Measurements from ENCODE around the gene SNAP29.
"Not testable (repeated sequence)": the region's sequence is repeated elsewhere in the genome, so short reads cannot be mapped to it uniquely, and the experiment has no call there.

The SNAP29 gene

DNA sequence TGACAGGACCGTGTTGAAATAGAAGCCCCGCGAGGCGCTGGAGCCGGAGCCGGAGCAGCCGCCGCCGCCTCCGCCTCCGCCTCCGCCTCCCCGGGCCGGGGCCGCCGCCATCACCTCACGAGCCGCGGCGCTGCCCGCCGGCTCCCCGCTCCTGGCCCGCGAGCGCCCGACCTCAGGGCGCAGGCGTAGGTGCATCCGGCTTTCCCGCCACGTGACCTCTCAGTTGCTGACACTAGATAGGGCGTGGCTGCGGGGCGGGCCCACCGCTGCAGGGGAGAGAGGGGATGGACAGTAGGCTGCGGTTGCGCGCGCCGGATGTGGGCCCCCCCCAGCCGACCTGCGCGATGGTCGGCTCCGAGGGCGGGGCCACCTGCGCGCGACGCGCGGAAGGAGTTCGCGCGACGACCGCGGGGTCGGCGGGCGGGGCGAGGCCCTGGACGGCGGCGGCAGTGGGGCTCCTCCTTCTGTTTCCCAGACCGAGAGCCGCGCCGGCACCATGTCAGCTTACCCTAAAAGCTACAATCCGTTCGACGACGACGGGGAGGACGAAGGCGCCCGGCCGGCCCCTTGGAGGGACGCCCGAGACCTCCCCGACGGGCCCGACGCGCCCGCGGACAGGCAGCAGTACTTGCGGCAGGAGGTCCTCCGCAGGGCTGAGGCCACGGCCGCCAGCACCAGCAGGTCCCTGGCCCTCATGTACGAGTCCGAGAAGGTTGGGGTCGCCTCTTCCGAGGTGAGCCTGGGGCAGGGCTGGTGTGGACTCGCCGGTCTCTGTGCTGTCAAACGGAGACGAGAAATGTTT lies at the start of gene SNAP29, which contains the start of gene PI4KA:
Gene SNAP29, plus strand, starts transcription at position 393 of the 802 bp plus-strand sequence. Its CDS starts 104 bp downstream, at position 497.
Gene PI4KA, minus strand, starts transcription at position 197 of the 802 bp plus-strand sequence. Its CDS starts 86 bp downstream, at position 111.
- peak; percentile 97 for DNase-seq

DNA sequence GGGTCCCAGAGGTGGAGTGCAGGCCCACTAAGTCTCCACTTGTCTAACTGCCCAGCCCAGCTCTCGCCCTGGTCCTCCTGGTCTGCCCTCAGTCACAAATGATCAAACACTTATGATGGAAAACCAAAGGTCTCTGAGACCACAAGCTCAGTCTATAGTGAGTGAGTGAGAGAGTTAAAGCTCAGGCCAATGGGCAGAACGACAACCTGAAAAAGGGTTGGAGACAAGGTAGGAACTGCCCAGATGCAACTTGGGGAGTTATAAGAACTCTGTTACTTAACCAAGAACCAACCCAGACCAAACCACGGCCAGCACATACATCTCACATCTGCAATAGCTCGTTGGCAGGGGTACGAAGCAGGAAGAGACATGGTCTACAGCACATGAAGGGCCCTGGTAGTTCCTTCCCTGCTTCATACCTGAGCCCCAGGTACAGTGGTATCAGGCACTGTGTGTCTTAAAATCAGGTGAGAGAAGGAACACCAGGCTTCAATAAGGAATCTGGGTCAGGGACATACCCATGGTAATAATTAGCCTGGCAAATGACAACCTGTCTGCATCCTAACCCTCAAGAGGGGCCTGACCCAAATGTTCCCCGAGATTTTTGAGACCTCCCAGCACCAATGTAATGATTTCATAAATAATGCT lies 49.1 kb upstream of the SNAP29 start:
- DNase-seq, result no peak

- no peak for DNase-seq
Observed at GRCh38 chr22:20810645-20811044, 48.2 kb upstream of the SNAP29 start.

DNA sequence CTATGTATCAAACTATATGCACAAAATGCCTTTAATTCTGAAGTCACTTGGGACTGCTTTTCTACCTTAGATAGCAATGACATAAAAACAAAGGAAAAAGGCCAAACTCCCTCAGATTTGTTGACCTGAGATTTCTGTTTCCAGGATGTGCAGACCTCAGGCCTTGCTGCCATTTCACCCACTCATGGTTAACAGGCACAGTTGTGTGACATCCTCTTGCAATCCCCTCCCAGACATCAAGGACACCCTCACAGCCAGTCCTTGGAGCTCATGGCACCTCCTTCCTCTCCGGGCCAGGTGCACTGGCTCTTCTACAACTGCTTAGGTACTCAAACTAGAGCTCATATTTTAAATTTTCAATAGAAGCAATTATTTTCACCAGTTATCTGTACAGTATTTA lies 47.6 kb upstream of the SNAP29 start:
- no peak for DNase-seq

GRCh38 chr22:20811971-20812660 lies 46.7 kb upstream of the SNAP29 start:
- DNase-seq, result no peak

DNA sequence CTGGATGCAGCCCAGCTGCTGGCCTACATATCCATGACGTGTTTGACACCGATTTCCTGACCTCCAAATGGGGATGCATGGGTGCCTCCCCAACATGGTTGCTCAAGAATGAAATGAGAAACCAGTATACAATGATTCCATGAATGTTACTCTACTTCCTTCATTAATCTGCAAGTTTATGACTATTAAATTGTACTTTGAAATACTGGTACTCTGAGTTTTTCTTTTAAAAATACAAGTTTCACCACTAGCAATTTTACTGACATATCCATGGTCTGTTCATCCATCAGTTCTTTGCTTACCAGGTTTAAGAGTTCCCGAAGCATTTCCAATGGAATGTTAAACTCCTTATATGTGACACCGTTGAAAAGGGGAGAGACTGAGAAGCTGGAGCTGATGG lies 45.8 kb upstream of the SNAP29 start:
- DNase-seq, result no peak

GRCh38 chr22:20814221-20814808 lies 44.5 kb upstream of the SNAP29 start:
- DNase-seq, result no peak

DNA sequence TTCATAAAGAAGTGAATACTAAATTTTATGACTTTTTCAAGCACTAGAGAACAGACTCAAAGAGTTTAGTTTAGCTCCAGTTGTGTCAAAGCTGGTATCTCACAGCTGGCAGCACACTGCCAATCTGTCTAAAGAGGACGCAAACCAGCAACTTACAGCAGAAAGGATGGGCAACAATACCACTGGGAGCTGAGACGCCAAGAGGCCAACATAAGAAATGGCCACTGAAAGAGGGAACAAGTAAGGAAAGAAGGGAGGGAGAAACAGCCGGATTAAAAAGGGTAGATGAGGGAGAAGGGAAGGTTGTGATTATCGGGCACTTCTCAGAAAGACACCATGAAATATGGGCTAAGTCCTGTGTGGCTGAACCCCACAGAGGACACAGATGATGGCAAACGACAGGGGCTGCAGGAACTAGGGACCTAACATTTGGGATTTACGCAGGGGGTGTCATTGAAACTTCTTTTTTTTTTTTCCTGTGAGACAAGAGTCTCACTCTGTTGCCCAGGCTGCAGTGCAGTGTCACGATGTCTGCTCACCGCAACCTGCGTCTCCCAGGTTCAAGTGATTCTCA lies 43.2 kb upstream of the SNAP29 start:
- DNase-seq, result no peak

- DNase-seq, result no peak
Observed at GRCh38 chr22:20816559-20816958, 42.2 kb upstream of the SNAP29 start.

DNA sequence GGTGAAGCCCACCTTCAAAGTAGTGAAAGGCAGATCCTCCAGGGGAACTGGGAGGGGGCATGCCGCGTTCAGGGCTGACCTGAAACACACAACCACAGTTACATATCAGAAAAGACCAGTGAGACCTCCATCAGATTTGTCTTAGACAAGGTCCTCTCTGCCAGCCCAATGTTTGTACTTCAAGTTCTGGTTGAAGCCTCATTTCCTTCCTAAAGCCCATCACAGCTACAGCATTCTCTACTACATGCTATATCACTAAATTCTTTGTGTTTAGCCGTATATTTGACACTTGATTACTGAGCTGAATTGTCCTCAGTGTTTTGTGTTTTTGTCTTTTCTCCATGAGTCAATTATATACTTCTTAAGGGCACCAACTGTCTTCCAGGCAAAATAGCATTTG lies 40.3 kb upstream of the SNAP29 start:
- no peak for DNase-seq

DNA sequence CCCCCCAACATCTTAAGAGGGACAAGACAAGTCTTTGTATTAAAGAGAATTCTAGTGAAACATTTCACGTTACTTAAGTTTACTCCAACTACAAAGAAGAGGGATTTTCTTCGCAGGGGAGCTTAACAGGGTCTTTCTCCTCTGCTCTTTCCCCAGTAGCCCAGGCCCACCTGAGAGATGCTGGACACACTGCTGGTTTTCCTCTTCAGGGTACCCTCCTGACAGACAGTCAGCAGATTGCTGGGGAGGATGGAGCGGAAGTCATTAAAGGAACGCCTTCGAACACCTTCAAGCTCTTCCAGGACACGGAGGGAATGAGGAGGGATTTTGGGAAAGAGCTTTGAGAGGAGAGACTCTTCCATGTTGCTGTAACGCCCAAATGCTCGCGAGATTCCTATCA lies 39.3 kb upstream of the SNAP29 start:
- DNase-seq, result no peak

GRCh38 chr22:20821717-20822239 lies 37.0 kb upstream of the SNAP29 start:
- not testable (repeated sequence) for DNase-seq

DNA sequence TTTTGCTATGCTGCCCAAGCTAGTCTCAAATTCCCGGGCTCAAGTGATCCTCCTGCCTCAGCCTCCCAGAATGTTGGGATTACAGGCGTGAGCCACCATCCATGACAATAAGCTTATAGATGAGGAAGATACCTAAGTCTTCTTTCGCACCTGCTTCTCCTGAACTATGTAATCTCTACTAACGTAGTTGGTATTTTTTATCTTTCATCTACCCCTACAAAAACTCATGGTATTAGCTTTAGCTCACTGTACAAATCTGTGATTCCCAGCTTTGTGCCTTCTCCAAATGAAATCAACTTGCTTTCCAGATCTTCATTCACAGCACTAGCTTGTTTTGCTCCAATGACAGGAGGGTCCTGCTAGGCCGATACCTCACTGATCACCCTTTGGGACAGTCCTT lies 36.6 kb upstream of the SNAP29 start:
- no peak for DNase-seq

DNA sequence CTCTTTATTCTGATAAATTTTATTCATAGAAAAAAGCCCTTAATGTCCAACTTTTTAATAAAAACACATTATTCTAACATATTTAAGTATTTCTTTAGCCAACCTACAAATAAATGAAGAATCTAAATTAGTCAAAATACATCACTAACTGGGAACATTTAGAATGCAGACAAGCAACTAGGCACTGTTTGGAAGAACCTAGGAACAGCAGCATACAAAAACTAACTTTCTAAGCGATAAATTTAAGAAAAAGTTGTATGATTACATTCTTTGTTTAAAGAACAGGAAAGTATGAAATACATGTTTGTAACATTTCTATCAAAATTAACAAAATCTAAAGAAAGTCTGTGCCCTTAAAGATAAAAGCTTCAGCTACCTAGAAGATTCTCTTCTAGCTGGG lies 35.5 kb upstream of the SNAP29 start:
- DNase-seq, result no peak

DNA sequence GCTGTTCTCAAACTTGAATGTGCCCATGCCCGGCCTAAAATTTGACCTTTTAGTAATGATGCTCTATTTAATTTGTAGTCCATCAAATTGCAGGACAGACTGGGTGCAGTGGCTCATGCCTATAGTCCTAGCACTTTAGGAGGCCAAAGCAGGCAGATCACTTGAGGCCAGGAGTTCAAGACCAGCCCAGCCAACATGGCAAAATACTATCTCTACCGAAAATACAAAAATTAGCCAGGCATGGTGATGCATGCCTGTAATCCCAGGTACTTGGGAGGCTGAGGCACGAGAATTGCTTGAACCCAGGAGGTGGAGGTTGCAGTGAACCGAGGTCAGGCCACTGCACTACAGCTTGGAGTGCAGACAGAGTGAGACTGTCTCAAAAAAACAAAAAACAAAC lies 33.6 kb upstream of the SNAP29 start:
- not testable (repeated sequence) for DNase-seq

- no peak for DNase-seq
Observed at GRCh38 chr22:20825624-20826023, 33.2 kb upstream of the SNAP29 start.

DNA sequence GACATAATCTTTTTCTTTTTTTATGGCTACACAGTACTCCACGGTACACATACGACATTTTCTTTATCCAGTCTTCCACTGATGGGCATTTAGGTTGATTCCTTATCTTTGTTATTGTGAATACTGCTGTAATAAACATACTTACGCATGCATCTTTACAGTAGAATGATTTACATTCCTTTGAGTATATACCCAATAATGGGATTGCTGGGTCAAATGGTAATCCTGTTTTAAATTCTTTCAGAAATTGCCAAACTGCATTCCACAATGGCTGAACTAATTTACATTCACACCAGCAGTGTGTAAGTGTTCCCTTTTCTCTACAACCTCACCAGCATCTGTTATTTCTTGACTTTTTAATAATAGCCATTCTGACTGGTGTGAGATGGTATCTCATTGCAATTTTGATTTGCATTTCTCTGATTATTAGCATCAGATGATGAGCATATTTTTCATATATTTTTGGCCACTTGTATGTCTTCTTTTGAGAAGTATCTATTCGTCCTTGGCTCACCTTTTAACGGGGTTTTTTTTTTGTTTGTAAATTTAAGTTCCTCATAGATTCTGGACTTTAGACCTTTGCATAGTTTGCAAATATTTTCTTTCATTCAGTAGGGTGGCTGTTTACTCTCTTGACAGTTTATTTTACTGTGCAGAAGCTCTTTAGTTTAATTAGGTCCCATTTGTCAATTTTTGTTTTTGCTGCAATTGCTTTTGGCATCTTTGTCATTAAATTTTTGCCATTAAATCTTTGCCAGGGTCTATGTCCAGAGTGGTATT lies 32.2 kb upstream of the SNAP29 start:
- not testable (repeated sequence) for DNase-seq

DNA sequence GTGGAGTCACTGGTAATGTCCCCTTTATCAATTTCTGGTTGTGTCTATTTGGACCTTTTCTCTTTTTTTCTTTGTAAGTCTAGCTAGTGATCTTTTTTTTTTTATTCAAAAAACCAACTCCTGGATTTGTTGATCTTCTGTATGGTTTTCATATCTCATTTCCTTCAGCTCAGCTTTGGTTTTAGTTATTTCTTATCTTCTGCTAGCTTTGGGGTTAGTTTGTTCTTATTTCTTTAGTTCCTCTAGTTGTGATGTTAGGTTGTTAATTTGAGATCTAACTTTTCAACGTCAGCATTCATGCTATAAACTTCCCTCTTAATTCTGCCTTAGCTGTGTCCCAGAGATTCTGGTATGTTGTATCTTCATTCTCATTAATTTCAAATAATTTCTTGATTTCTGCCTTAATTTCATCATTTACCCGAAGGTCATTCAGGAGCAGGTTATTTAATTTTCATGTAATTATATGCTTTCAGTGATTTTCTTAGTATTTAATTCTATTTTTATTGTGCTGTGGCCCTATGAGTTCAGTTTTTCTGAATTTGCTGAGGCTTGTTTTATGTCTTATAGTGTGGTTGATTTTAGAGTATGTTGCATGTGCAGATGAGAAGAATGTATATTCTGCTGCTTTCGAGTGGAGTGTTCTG lies 29.2 kb upstream of the SNAP29 start:
- no peak for DNase-seq

GRCh38 chr22:20833225-20833665 lies 25.6 kb upstream of the SNAP29 start:
- no peak for DNase-seq

DNA sequence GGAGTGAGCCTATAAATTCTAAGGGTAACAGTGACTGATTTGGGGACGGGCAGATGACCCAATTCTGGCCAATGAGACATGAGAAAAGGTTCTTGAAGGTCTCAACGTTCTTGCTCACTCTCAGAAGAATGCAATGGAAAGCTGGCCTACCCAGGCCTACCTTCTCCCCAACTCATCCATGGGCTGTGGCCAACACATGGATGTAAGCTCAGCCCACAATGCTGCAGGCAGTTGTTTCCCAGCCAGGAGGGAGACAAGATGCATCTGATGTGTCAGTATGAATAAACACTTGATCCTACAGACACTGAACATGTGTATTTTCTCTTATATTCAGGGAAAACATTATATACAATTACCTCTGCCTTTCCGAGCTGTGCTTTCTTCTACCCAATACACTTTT lies 24.6 kb upstream of the SNAP29 start:
- no peak for DNase-seq

- no peak for DNase-seq
Observed at GRCh38 chr22:20834725-20835124, 24.1 kb upstream of the SNAP29 start.

Data from NCI-H1092 (cell line).